ENCODE data around the gene TMED1. TPM values are rescaled to one million over a fixed set of nuclear protein-coding genes. Genes with fewer than 3 reads are reported as not detected.

TMED1 gene
- total RNA-seq, 1 donor from 2014 or later, result 27.0 TPM

DNA sequence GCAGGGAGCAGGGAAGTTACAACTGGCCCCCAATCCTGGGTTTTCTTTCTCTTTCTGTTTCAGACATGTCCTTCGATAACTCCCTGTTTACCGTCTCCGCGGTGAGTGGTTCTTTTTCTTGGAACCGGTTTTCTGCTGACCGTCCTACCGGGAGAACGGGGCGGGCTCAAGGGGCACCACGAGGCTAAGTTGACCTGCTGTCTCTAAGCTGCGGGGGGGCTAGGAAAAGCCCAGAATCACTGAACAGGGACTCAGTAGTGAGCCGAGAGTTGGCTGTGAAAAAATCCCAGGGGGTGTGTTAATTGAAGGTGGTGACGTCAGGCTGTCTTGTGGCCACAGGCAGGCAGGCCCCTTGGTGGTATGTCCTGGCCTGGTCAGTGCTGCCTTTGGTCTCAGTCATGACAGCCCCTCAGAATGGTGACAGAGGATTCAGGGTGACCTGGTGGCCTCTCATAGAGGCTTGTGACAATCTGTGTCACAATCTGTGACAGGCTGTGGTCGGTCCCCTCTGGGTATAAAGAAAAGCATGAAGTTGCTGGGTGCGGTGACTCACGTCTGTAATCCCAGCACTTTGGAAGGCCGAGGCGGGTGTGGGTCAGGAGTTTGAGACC is 27.2 kb upstream of the TMED1 start:
- Histone ChIP-seq H4K20me1 (ENCODE audit: low read depth) (no peaks in the 10 kb centered on the region), H3K79me2 (ENCODE audit: low read depth) (no peaks in the 10 kb centered on the region), H2AFZ (replicated peaks) (peak overlapping the region; percentile 40), H3K9me3 (ENCODE audit: low read depth) (no peaks in the 10 kb centered on the region), H3K4me1 (no peaks in the 10 kb centered on the region), H3K27me3 (no peaks in the 10 kb centered on the region), H3K9ac (no peak overlapping the region), H3K27ac (no peak overlapping the region), H3K36me3 (no peaks in the 10 kb centered on the region), H3K4me2 (no peak overlapping the region), H3K4me3 (no peak overlapping the region), H3F3A (ENCODE audit: low read depth) (no peaks in the 10 kb centered on the region)
- Mint-ChIP-seq H3K36me3 (no peaks in the 10 kb centered on the region), H3K4me3 (peak overlapping the region; percentile 19), H3K4me1 (peaks cover 20% of the 10 kb centered on the region), H3K27ac (peak overlapping the region; percentile 95), H3K9me3 (peaks cover 2% of the 10 kb centered on the region), H3K27me3 (ENCODE audit: insufficient read depth, low read depth) (peaks cover 8% of the 10 kb centered on the region)
- TF ChIP-seq, protein P1, sequence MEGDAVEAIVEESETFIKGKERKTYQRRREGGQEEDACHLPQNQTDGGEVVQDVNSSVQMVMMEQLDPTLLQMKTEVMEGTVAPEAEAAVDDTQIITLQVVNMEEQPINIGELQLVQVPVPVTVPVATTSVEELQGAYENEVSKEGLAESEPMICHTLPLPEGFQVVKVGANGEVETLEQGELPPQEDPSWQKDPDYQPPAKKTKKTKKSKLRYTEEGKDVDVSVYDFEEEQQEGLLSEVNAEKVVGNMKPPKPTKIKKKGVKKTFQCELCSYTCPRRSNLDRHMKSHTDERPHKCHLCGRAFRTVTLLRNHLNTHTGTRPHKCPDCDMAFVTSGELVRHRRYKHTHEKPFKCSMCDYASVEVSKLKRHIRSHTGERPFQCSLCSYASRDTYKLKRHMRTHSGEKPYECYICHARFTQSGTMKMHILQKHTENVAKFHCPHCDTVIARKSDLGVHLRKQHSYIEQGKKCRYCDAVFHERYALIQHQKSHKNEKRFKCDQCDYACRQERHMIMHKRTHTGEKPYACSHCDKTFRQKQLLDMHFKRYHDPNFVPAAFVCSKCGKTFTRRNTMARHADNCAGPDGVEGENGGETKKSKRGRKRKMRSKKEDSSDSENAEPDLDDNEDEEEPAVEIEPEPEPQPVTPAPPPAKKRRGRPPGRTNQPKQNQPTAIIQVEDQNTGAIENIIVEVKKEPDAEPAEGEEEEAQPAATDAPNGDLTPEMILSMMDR (IDR thresholded peaks at IDR 0.05), result no peak
- TF ChIP-seq EZH2phosphoT487 (IDR thresholded peaks at IDR 0.05), result no peak
- TF ChIP-seq EZH2 (IDR thresholded peaks at IDR 0.05), result no peak
- DNase-seq (ENCODE audit: low spot score), result no peak

- Mint-ChIP-seq H3K36me3 (no peaks in the 10 kb centered on the region), H3K27ac (peak overlapping the region; percentile 95), H3K4me3 (no peak overlapping the region), H3K4me1 (peaks cover 20% of the 10 kb centered on the region), H3K27me3 (ENCODE audit: insufficient read depth, low read depth) (peaks cover 10% of the 10 kb centered on the region), H3K9me3 (peaks cover 2% of the 10 kb centered on the region)
- no peak overlapping the region for H3K4me3 ChIP-seq
- H3K36me3 ChIP-seq, result no peaks in the 10 kb centered on the region
- H3K79me2 ChIP-seq (ENCODE audit: low read depth), result no peaks in the 10 kb centered on the region
- H3K4me1 ChIP-seq, result no peaks in the 10 kb centered on the region
- H3K4me2 ChIP-seq, result no peak overlapping the region
- H4K20me1 ChIP-seq (ENCODE audit: low read depth), result no peaks in the 10 kb centered on the region
- H3K9ac ChIP-seq, result no peak overlapping the region
- DNase-seq (ENCODE audit: low spot score), result no peak
- no peaks in the 10 kb centered on the region for H3K9me3 ChIP-seq (ENCODE audit: low read depth)
- no peak overlapping the region for H3K27ac ChIP-seq
- H2AFZ ChIP-seq (replicated peaks), result peak overlapping the region; percentile 40
- no peaks in the 10 kb centered on the region for H3K27me3 ChIP-seq
- TF ChIP-seq, protein P1 (IDR thresholded peaks at IDR 0.05), result no peak
- TF ChIP-seq EZH2phosphoT487 (IDR thresholded peaks at IDR 0.05) (no peak), EZH2 (IDR thresholded peaks at IDR 0.05) (no peak)
- no peaks in the 10 kb centered on the region for H3F3A ChIP-seq (ENCODE audit: low read depth)
These were observed 26.6 kb upstream of the TMED1 start for GRCh38 chr19:10862561-10863106.

- no peak for TF ChIP-seq EZH2 (IDR thresholded peaks at IDR 0.05)
- TF ChIP-seq, protein P1 (IDR thresholded peaks at IDR 0.05), result peak; percentile 53
- DNase-seq (ENCODE audit: low spot score), result peak; percentile 45
These were observed 25.2 kb upstream of the TMED1 start for GRCh38 chr19:10861103-10861651.

More at GRCh38 chr19:10861103-10861651, 25.2 kb upstream of the TMED1 start:
- Histone ChIP-seq H2AFZ (replicated peaks) (no peak overlapping the region), H3K9ac (no peak overlapping the region), H3K4me1 (no peaks in the 10 kb centered on the region), H3K27me3 (no peaks in the 10 kb centered on the region), H3K9me3 (ENCODE audit: low read depth) (no peaks in the 10 kb centered on the region), H3K36me3 (no peaks in the 10 kb centered on the region), H4K20me1 (ENCODE audit: low read depth) (no peaks in the 10 kb centered on the region), H3K79me2 (ENCODE audit: low read depth) (no peaks in the 10 kb centered on the region), H3F3A (ENCODE audit: low read depth) (no peaks in the 10 kb centered on the region), H3K4me3 (no peak overlapping the region), H3K4me2 (no peak overlapping the region), H3K27ac (no peak overlapping the region)
- Mint-ChIP-seq H3K9me3 (peaks cover 2% of the 10 kb centered on the region), H3K4me1 (peaks cover 20% of the 10 kb centered on the region), H3K27ac (peak overlapping the region; percentile 44), H3K4me3 (no peak overlapping the region), H3K27me3 (ENCODE audit: insufficient read depth, low read depth) (peaks cover 11% of the 10 kb centered on the region), H3K36me3 (no peaks in the 10 kb centered on the region)
